OCI-LY3 (cell line): ENCODE results near the gene FRK.

Experiments
- H2AFZ ChIP-seq: fragments of 200-600, 300-600 bp; shearing (Covaris generic); 2 replicates; pipeline ENCODE4 v1.6.0; 2014; ENCODE audit warnings: antibody characterized with exemption, low read depth, low read length
- H3K27ac ChIP-seq: fragments of 200-600, 300-600 bp; sonication (generic); 2 replicates; pipeline ENCODE4 v1.5.1; 2014; ENCODE audit warnings: mild to moderate bottlenecking, low read length, moderate library complexity, mixed read lengths
- H3K27me3 ChIP-seq: fragments of 200-600, 300-600 bp; sonication (generic); 2 replicates; pipeline ENCODE4 v1.6.1; 2014; ENCODE audit warnings: low read depth, low read length, mixed read lengths
- H3K36me3 ChIP-seq: fragments of 200-600, 300-600 bp; sonication (generic); replicated peaks from 2 replicates; pipeline ENCODE3; 2014; ENCODE audit warnings: low read depth, low read length, mixed read lengths
- H3K4me1 ChIP-seq: fragments of 300-600, 200-600 bp; sonication (generic); 2 replicates; pipeline ENCODE4 v1.6.1; 2014; ENCODE audit warnings: low read length, mixed read lengths
- H3K4me2 ChIP-seq: fragments of 200-600, 300-600 bp; sonication (generic); 2 replicates; pipeline ENCODE4 v1.6.1; 2014; ENCODE audit warnings: low read length, mixed read lengths
- H3K4me3 ChIP-seq: fragments of 300-600, 200-600 bp; sonication (generic); 2 replicates; pipeline ENCODE4 v1.5.1; 2014; ENCODE audit warnings: antibody characterized with exemption, mild to moderate bottlenecking, low read length, moderate library complexity
- H3K79me2 ChIP-seq: fragments of 300-600, 200-600 bp; shearing (Covaris generic); 2 replicates; pipeline ENCODE4 v1.6.1; 2014; ENCODE audit warnings: mild to moderate bottlenecking, low read length, mixed read lengths
- H3K9ac ChIP-seq: fragments of 300-600, 200-600 bp; shearing (Covaris generic); 2 replicates; pipeline ENCODE4 v1.6.0; 2014; ENCODE audit warnings: mild to moderate bottlenecking, low read length, moderate library complexity
- H3K9me3 ChIP-seq: fragments of 200-600, 300-600 bp; shearing (Covaris generic); 2 replicates; pipeline ENCODE4 v1.6.1; 2014; ENCODE audit warnings: low read length, mixed read lengths; ENCODE audit not compliant: insufficient read depth
- H4K20me1 ChIP-seq: fragments of 200-600, 300-600 bp; sonication (generic); 2 replicates; pipeline ENCODE4 v1.6.1; 2016; ENCODE audit warnings: low read length, mixed read lengths; ENCODE audit not compliant: insufficient read depth
- EZH2phosphoT487 ChIP-seq: fragments of 200-600 bp; shearing (Covaris generic); IDR thresholded peaks from 2 replicates; pipeline ENCODE4 v1.6.1; 2018; ENCODE audit warnings: antibody characterized with exemption, mixed run types, low read depth
- TF ChIP-seq, protein P1 (sequence below): fragments of 200-600, 300-600 bp; sonication (generic); IDR thresholded peaks from 2 replicates; pipeline ENCODE4 v1.5.1; 2014; ENCODE audit warnings: antibody characterized with exemption, low read length, low read depth

Gene FRK

DNA sequence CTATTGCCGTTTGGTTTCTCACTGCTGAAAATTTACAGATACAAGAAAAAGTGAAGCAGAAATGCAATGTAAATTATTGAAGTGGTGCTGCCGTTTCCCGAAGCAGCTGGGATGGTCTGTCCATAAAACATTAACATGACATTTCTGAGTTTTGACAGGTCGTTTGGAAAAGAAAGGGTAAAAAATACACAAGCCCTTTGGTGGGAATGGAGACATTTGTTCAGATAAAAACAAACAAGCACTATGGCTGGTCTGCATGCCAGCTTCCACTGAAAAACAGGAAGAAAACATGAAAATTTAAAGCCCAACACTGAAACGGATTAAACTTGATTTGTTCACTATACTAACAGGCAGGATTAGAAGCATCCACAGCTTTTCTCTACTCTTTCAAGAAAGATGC, 155.2 kb downstream of the FRK start:
- Histone ChIP-seq H3K27me3 (no peaks in the 10 kb centered on the region), H4K20me1 (no peaks in the 10 kb centered on the region), H2AFZ (no peak overlapping the region), H3K36me3 (no peaks in the 10 kb centered on the region), H3K9me3 (no peaks in the 10 kb centered on the region), H3K9ac (no peak overlapping the region), H3K79me2 (no peaks in the 10 kb centered on the region), H3K4me3 (no peak overlapping the region), H3K4me2 (no peak overlapping the region), H3K27ac (no peak overlapping the region), H3K4me1 (peaks cover 4% of the 10 kb centered on the region)
- TF ChIP-seq, protein P1, sequence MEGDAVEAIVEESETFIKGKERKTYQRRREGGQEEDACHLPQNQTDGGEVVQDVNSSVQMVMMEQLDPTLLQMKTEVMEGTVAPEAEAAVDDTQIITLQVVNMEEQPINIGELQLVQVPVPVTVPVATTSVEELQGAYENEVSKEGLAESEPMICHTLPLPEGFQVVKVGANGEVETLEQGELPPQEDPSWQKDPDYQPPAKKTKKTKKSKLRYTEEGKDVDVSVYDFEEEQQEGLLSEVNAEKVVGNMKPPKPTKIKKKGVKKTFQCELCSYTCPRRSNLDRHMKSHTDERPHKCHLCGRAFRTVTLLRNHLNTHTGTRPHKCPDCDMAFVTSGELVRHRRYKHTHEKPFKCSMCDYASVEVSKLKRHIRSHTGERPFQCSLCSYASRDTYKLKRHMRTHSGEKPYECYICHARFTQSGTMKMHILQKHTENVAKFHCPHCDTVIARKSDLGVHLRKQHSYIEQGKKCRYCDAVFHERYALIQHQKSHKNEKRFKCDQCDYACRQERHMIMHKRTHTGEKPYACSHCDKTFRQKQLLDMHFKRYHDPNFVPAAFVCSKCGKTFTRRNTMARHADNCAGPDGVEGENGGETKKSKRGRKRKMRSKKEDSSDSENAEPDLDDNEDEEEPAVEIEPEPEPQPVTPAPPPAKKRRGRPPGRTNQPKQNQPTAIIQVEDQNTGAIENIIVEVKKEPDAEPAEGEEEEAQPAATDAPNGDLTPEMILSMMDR, result no peak
- no peak for TF ChIP-seq EZH2phosphoT487

- Histone ChIP-seq H3K79me2 (no peaks in the 10 kb centered on the region), H3K27me3 (no peaks in the 10 kb centered on the region), H3K4me2 (no peak overlapping the region), H3K4me3 (no peak overlapping the region), H3K9me3 (no peaks in the 10 kb centered on the region), H3K36me3 (no peaks in the 10 kb centered on the region), H2AFZ (no peak overlapping the region), H3K9ac (no peak overlapping the region), H3K27ac (no peak overlapping the region), H3K4me1 (peaks cover 14% of the 10 kb centered on the region), H4K20me1 (no peaks in the 10 kb centered on the region)
- no peak for TF ChIP-seq EZH2phosphoT487
- TF ChIP-seq, protein P1, result no peak
Observed at GRCh38 chr6:115902436-115902835, 158.3 kb downstream of the FRK start.

- TF ChIP-seq, protein P1, result no peak
- TF ChIP-seq EZH2phosphoT487, result no peak
- no peaks in the 10 kb centered on the region for H3K36me3 ChIP-seq
- H3K27me3 ChIP-seq, result no peaks in the 10 kb centered on the region
- peaks cover 14% of the 10 kb centered on the region for H3K4me1 ChIP-seq
- H3K79me2 ChIP-seq, result no peaks in the 10 kb centered on the region
- H3K4me2 ChIP-seq, result no peak overlapping the region
- H2AFZ ChIP-seq, result no peak overlapping the region
- no peaks in the 10 kb centered on the region for H4K20me1 ChIP-seq
- no peak overlapping the region for H3K27ac ChIP-seq
- H3K9ac ChIP-seq, result no peak overlapping the region
- no peak overlapping the region for H3K4me3 ChIP-seq
- no peaks in the 10 kb centered on the region for H3K9me3 ChIP-seq
Observed at GRCh38 chr6:115901896-115902295, 158.8 kb downstream of the FRK start.

GRCh38 chr6:115899730-115900282, 160.9 kb downstream of the FRK start:
- no peaks in the 10 kb centered on the region for H3K9me3 ChIP-seq

More at GRCh38 chr6:115899730-115900282, 160.9 kb downstream of the FRK start:
- Histone ChIP-seq H3K4me3 (no peak overlapping the region), H3K27me3 (no peaks in the 10 kb centered on the region), H3K4me1 (peaks cover 14% of the 10 kb centered on the region), H3K79me2 (no peaks in the 10 kb centered on the region), H4K20me1 (no peaks in the 10 kb centered on the region), H3K4me2 (peak overlapping the region; percentile 9; the same call in 1 of the 2 replicates), H2AFZ (no peak overlapping the region), H3K27ac (no peak overlapping the region), H3K9ac (no peak overlapping the region), H3K36me3 (no peaks in the 10 kb centered on the region)
- TF ChIP-seq EZH2phosphoT487, result no peak
- TF ChIP-seq, protein P1, result no peak
